GM12878 (cell line): Measurements from ENCODE around the gene ANKDD1A. TPM values are rescaled to one million over a fixed set of nuclear protein-coding genes. Genes with fewer than 3 reads are reported as not detected.

ENCODE experiments used
- ATAC-seq: fragments of 200-7000 bp; cut with Tn5 transposase; 3 replicates; pipeline ENCODE4 v1.9.1; 2020; ENCODE audit warnings: mild to moderate bottlenecking, moderate library complexity
- BruUV-seq: library from RNA; stranded (reverse); fragments of 400-500 nt; replicated peaks from 2 replicates; lab custom pipeline; 2021; lab: Mats Ljungman, UMichigan
- CTCF ChIA-PET: fragments of 300-600 bp; sonication (Branson Sonifier 250); formaldehyde crosslinking; extraction: SDS; loops from one replicate; lab custom pipeline; 2021; ENCODE audit warnings: inconsistent platforms; lab: Yijun Ruan, JAX
- POLR2A ChIA-PET: fragments of 350-600 bp; formaldehyde crosslinking; extraction: SDS; loops from one replicate; lab custom pipeline; 2021; ENCODE audit warnings: inconsistent platforms; lab: Charles Lee
- RAD21 ChIA-PET: fragments of 300-600 bp; sonication (Branson Sonifier 250); formaldehyde crosslinking; loops from one replicate; lab custom pipeline; 2023; ENCODE audit warnings: antibody characterized with exemption; ENCODE audit not compliant: unreplicated experiment; lab: Charles Lee
- SMC1A ChIA-PET: fragments of 300-600 bp; sonication (Branson Sonifier 250); formaldehyde crosslinking; loops from one replicate; lab custom pipeline; 2023; ENCODE audit not compliant: unreplicated experiment, uncharacterized antibody; lab: Charles Lee
- DNase-seq: peaks from one replicate; pipeline ENCODE4 v3.0.0-alpha.2; 2011; ENCODE audit warnings: low read depth, low spot score
- FAIRE-seq: peaks from 3 replicates; lab custom pipeline; 2011; peaks lifted over from hg19 to GRCh38; lab: Jason Lieb, UNC
- H2AFZ ChIP-seq: 2 replicates; pipeline ENCODE4 v1.6.0; 2011; ENCODE audit warnings: low read depth, low read length, control low read depth; ENCODE audit not compliant: control insufficient read depth
- H3K27ac ChIP-seq: 2 replicates; pipeline ENCODE4 v1.5.1; 2011; ENCODE audit warnings: control low read depth; ENCODE audit not compliant: control insufficient read depth, insufficient read depth
- H3K27me3 ChIP-seq, 2 experiments: replicated peaks in 1 of 2; 2 replicates each; pipeline versions ENCODE4 v1.6.0 to v1.6.1; 2011; ENCODE audit warnings: low read length in 1 of 2; ENCODE audit not compliant: control insufficient read depth in 2 of 2, insufficient read depth in 2 of 2
- H3K36me3 ChIP-seq, 2 experiments: 2 replicates each; pipeline ENCODE4 v1.5.1; 2011; ENCODE audit warnings: low read length in 1 of 2; ENCODE audit not compliant: control insufficient read depth in 2 of 2, insufficient read depth in 2 of 2
- H3K4me1 ChIP-seq: 2 replicates; pipeline ENCODE4 v1.6.1; 2011; ENCODE audit warnings: mild to moderate bottlenecking, low read length, moderate library complexity, mixed read lengths; ENCODE audit not compliant: control insufficient read depth, insufficient read depth
- H3K4me2 ChIP-seq: 2 replicates; pipeline ENCODE4 v1.6.0; 2011; ENCODE audit warnings: control low read depth; ENCODE audit not compliant: control insufficient read depth, insufficient read depth
- H3K4me3 ChIP-seq: fragments of 200-600 bp; sonication (generic); 2 replicates; pipeline ENCODE4 v1.5.1; 2016
- H3K79me2 ChIP-seq: 2 replicates; pipeline ENCODE4 v1.6.0; 2011; ENCODE audit warnings: low read length; ENCODE audit not compliant: control insufficient read depth, insufficient read depth
- H3K9ac ChIP-seq: 2 replicates; pipeline ENCODE4 v1.8.0; 2011; ENCODE audit warnings: low read length, control low read depth, mixed read lengths; ENCODE audit not compliant: control insufficient read depth, insufficient read depth
- H3K9me3 ChIP-seq: replicated peaks from 3 replicates; pipeline ENCODE4 v1.5.1; 2011; ENCODE audit warnings: mild to moderate bottlenecking, low read length; ENCODE audit not compliant: control insufficient read depth, insufficient read depth
- H4K20me1 ChIP-seq: 2 replicates; pipeline ENCODE4 v1.6.0; 2011; ENCODE audit not compliant: control insufficient read depth, insufficient read depth
- MTA2 ChIP-seq: fragments of 450-650 bp; IDR thresholded peaks from 2 replicates; pipeline ENCODE4 v1.6.1; 2016; ENCODE audit warnings: low read depth, mild to moderate bottlenecking, moderate library complexity
- STAT3 ChIP-seq: IDR thresholded peaks from 2 replicates; pipeline ENCODE4 v1.6.1; 2011; ENCODE audit warnings: low read depth, low read length, improper control_type of control experiment
- TCF12 ChIP-seq: IDR thresholded peaks from 2 replicates; pipeline ENCODE4 v1.6.1; 2011; ENCODE audit warnings: low read depth, mild to moderate bottlenecking, low read length
- WGBS: methylation state at CpG from one replicate; pipeline ENCODE4 v1.1.6; 2016; ENCODE audit warnings: low lambda C conversion rate; ENCODE audit not compliant: insufficient replicate concordance, insufficient coverage; ENCODE audit errors: missing lambda C conversion rate; 5-methylcytosine and 5-hydroxymethylcytosine counted together
- in situ Hi-C: fragments of 300-500 bp; cut with MboI; formaldehyde crosslinking; loops from 9 replicates; pipeline ENCODE4 v1.14.3; 2018; ENCODE audit warnings: mixed read lengths
- intact Hi-C: fragments of 100-400 bp; cut with micrococcal nuclease; formaldehyde crosslinking; loops from one replicate; pipeline ENCODE4 v1.14.2; 2022; ENCODE audit not compliant: unreplicated experiment
- polyA plus RNA-seq, 11 experiments: library from polyadenylated mRNA; depleted of rRNA in 4 of 11; unstranded in 6 of 11; stranded (reverse) in 5 of 11; fragments of >200 nt; fragmentation: Nextera tagmentation in 4 of 11; fragmentation: Illumina TruSeq in 1 of 11; extraction: Ambion mirVana in 4 of 11; extraction: Trizol in 1 of 11; gene quantifications; 1 replicate in 1 of 11; 2 replicates in 10 of 11; pipeline versions ENCODE4 v1.2.1 to v1.2.3, GENCODE V29; 2011 to 2016; ENCODE audit warnings: inconsistent platforms in 2 of 11, missing spikeins in 2 of 11, low read depth in 1 of 11
- total RNA-seq, 4 experiments: library from RNA; depleted of rRNA in 3 of 4; stranded (reverse); fragments of >200 nt in 3 of 4; fragmentation: Illumina TruSeq in 1 of 4; extraction: Trizol in 1 of 4; gene quantifications; 2 replicates each; pipeline versions ENCODE4 v1.2.1 to v1.2.3, GENCODE V29; 2013 to 2021
- TF ChIP-seq, protein P1 (sequence below), 3 experiments: IDR thresholded peaks in 2 of 3; conservative IDR thresholded peaks in 1 of 3; 2 replicates each; pipeline ENCODE4 v1.5.1; 2011; ENCODE audit warnings: low read depth in 3 of 3, low read length in 3 of 3, mild to moderate bottlenecking in 3 of 3, control low read depth in 2 of 3, moderate library complexity in 2 of 3, inconsistent platforms in 1 of 3, mixed read lengths in 1 of 3; ENCODE audit not compliant: control insufficient read depth in 2 of 3, insufficient read depth in 1 of 3; ENCODE audit errors: extremely low read depth in 1 of 3

The ANKDD1A gene
- total and polyA plus RNA-seq, 10 of the 15 experiments (the other 5 are each of a cell fraction or from before 2014, with no cell fraction given): 1.5 to 6.6 (median 4.1) TPM

DNA sequence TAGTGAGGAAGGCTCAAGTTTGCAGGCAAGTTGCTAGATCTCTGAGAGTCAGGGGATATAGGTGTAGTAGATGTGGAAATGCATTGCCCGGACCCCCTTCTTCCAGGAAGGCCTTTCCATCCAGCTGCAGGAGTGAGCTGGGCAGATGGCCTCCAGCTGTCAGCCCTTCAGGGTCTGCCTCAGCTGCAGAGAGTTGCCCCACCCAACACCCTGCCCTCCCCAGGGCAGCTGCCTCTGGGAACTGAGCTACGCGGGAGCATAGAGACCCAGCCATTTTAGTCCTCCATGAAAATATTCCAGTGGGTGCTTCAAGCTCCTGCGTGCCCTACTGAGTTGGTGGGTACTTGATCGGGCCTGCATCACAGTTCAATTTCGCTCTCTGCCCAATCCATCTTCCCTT is 48.5 kb downstream of the ANKDD1A start (continued):
- TF ChIP-seq MTA2 (no peak), STAT3 (no peak)

DNA sequence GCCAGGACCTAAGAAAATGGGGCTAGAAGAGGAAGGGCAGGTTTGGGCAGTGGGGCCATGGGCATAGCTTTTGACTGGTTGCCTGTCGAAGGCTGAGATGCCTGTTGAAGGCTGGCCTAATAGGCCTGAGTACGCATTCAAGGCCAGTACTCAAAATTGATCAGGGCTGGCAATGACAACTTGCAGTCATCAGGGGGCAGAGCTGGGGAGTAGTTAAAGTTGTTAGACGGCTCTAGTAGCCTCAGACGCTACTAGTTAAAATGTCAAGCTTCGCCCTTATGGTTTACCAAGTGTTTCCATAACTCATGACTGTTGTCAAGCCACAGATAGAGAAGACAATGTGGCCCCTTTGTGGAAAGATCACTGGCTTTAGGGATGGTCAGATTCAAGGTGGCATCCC is 49.3 kb downstream of the ANKDD1A start:
- POLR2A ChIA-PET: no interaction called here
- CTCF ChIA-PET: interaction anchor here (1.3 to 2.0 kb wide), 2 partner anchors 48 to 151 kb away, joined by 3 to 5 read pairs; no protein-coding TSS in a partner anchor
- H3K4me3 ChIP-seq: no peak overlapping the region
- SMC1A ChIA-PET: interaction anchor here (1.5 kb wide), 1 partner anchor 9 kb away, joined by 3 read pairs; no protein-coding TSS in a partner anchor
- FAIRE-seq: no peak
- no peak for TF ChIP-seq TCF12
- TF ChIP-seq, protein P1, sequence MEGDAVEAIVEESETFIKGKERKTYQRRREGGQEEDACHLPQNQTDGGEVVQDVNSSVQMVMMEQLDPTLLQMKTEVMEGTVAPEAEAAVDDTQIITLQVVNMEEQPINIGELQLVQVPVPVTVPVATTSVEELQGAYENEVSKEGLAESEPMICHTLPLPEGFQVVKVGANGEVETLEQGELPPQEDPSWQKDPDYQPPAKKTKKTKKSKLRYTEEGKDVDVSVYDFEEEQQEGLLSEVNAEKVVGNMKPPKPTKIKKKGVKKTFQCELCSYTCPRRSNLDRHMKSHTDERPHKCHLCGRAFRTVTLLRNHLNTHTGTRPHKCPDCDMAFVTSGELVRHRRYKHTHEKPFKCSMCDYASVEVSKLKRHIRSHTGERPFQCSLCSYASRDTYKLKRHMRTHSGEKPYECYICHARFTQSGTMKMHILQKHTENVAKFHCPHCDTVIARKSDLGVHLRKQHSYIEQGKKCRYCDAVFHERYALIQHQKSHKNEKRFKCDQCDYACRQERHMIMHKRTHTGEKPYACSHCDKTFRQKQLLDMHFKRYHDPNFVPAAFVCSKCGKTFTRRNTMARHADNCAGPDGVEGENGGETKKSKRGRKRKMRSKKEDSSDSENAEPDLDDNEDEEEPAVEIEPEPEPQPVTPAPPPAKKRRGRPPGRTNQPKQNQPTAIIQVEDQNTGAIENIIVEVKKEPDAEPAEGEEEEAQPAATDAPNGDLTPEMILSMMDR (IDR thresholded peaks at IDR 0.05 in 2 of 3, conservative IDR thresholded peaks at IDR 0.05 in 1 of 3; ENCODE audit: control insufficient read depth in 2 of 3, extremely low read depth in 1 of 3, insufficient read depth in 1 of 3, low read depth in 3 of 3, low read length in 3 of 3): 0 out of 6 replicates have a peak, but pooled peaks of 1 of the 3 experiments have one; percentile 4
- H4K20me1 ChIP-seq: no peaks in the 10 kb centered on the region
- H3K4me1 ChIP-seq: no peaks in the 10 kb centered on the region
- no peak overlapping the region for H2AFZ ChIP-seq
- H3K4me2 ChIP-seq: no peak overlapping the region
- no peak overlapping the region for H3K27ac ChIP-seq
- H3K9me3 ChIP-seq: no peaks in the 10 kb centered on the region
- BruUV-seq: no TSS peak
- H3K27me3 ChIP-seq: no peaks in the 10 kb centered on the region
- H3K79me2 ChIP-seq: no peaks in the 10 kb centered on the region
- peaks cover 18 to 36% of the 10 kb centered on the region in 2 experiments; a peak in 3 of 4 replicates for H3K36me3 ChIP-seq
- H3K9ac ChIP-seq: no peak overlapping the region
- in situ Hi-C loops (no loop called here), intact Hi-C loops (no loop called here)
- 100% methylated on average over 5 of the region's 5 CpGs for WGBS
- no peak for DNase-seq
- no peak for ATAC-seq
- RAD21 ChIA-PET: interaction anchor here (0.7 kb wide), 1 partner anchor 45 kb away, joined by 3 read pairs; no protein-coding TSS in a partner anchor
